GM12878 (cell line): ENCODE results near the gene SBK2.

Source experiments
- CBFB ChIP-seq: IDR thresholded peaks from 2 replicates; pipeline ENCODE4 v1.6.1; 2016; ENCODE audit warnings: antibody characterized with exemption, low read depth
- CHD2 ChIP-seq: IDR thresholded peaks from 2 replicates; pipeline ENCODE4 v1.6.1; 2011; ENCODE audit warnings: low read depth, low read length, improper control_type of control experiment, borderline replicate concordance
- CREM ChIP-seq: IDR thresholded peaks from 2 replicates; pipeline ENCODE4 v1.6.1; 2014; ENCODE audit warnings: antibody characterized with exemption, low read depth
- CTCF ChIP-seq, 3 experiments: IDR thresholded peaks in 2 of 3; conservative IDR thresholded peaks in 1 of 3; 2 replicates each; pipeline ENCODE4 v1.5.1; 2011; ENCODE audit warnings: low read depth in 3 of 3, low read length in 3 of 3, mild to moderate bottlenecking in 3 of 3, control low read depth in 2 of 3, moderate library complexity in 2 of 3, inconsistent platforms in 1 of 3, mixed read lengths in 1 of 3; ENCODE audit not compliant: control insufficient read depth in 2 of 3, insufficient read depth in 1 of 3; ENCODE audit errors: extremely low read depth in 1 of 3
- E2F8 ChIP-seq: fragments of 450-650 bp; IDR thresholded peaks from 2 replicates; pipeline ENCODE4 v1.6.1; 2018; ENCODE audit warnings: mild to moderate bottlenecking, low read depth, moderate library complexity; ENCODE audit not compliant: partially characterized antibody
- HDAC6 ChIP-seq: fragments of 200-600 bp; sonication (generic); IDR thresholded peaks from one replicate; pipeline ENCODE4 v1.8.0; 2017; ENCODE audit warnings: antibody characterized with exemption; ENCODE audit not compliant: unreplicated experiment
- MAX ChIP-seq: IDR thresholded peaks from 2 replicates; pipeline ENCODE4 v1.6.1; 2012; ENCODE audit warnings: low read depth, low read length, improper control_type of control experiment
- POLR2AphosphoS5 ChIP-seq: IDR thresholded peaks from 2 replicates; pipeline ENCODE4 v1.6.1; 2011; ENCODE audit warnings: mild to moderate bottlenecking, low read length, inconsistent platforms
- RBBP5 ChIP-seq: fragments of 200-600 bp; sonication (generic); conservative IDR thresholded peaks from 2 replicates; pipeline ENCODE4 v1.6.1; 2016
- SP1 ChIP-seq: IDR thresholded peaks from one replicate; pipeline ENCODE4 v1.6.1; 2011; ENCODE audit warnings: low read depth, low read length
- SRF ChIP-seq, 2 experiments: IDR thresholded peaks; 2 replicates each; pipeline ENCODE4 v1.6.1; 2011; ENCODE audit warnings: low read depth in 2 of 2, low read length in 2 of 2, mild to moderate bottlenecking in 1 of 2, moderate library complexity in 1 of 2
- TAF1 ChIP-seq: IDR thresholded peaks from 2 replicates; pipeline ENCODE4 v1.6.1; 2011; ENCODE audit warnings: mild to moderate bottlenecking, low read depth, low read length, borderline replicate concordance
- ZBTB33 ChIP-seq: fragments of 450-650 bp; IDR thresholded peaks from 2 replicates; pipeline ENCODE4 v1.6.1; 2017; ENCODE audit warnings: mild to moderate bottlenecking
- ZNF217 ChIP-seq: fragments of 450-650 bp; IDR thresholded peaks from 2 replicates; pipeline ENCODE4 v1.6.1; 2017; ENCODE audit warnings: antibody characterized with exemption, mild to moderate bottlenecking

GRCh38 chr19:55536366-55536765, 567 bp downstream of the SBK2 start:
- TF ChIP-seq CREM: no peak
- TF ChIP-seq SP1: no peak
- TF ChIP-seq CTCF (IDR thresholded peaks at IDR 0.05 in 2 of 3, conservative IDR thresholded peaks at IDR 0.05 in 1 of 3; ENCODE audit: control insufficient read depth in 2 of 3, extremely low read depth in 1 of 3, insufficient read depth in 1 of 3, low read depth in 3 of 3, low read length in 3 of 3): no peak
- TF ChIP-seq MAX: no peak
- no peak for TF ChIP-seq RBBP5
- TF ChIP-seq ZBTB33: no peak
- no peak for TF ChIP-seq POLR2AphosphoS5
- no peak for TF ChIP-seq E2F8
- TF ChIP-seq SRF (IDR thresholded peaks at IDR 0.05; ENCODE audit: low read depth in 2 of 2, low read length in 2 of 2): no peak
- TF ChIP-seq TAF1: no peak
- no peak for TF ChIP-seq HDAC6
- TF ChIP-seq CBFB: no peak
- TF ChIP-seq ZNF217: no peak
- TF ChIP-seq CHD2: no peak
